H1 (cell line): ENCODE results near the gene TRIM44. TPM values are rescaled to one million over a fixed set of nuclear protein-coding genes. Genes with fewer than 3 reads are reported as not detected.

Source experiments
- CTCF ChIA-PET: fragments of 300-600 bp; sonication (Branson Sonifier 250); formaldehyde crosslinking; loops from one replicate; lab custom pipeline; 2021; ENCODE audit not compliant: partially characterized antibody; lab: Charles Lee
- POLR2A ChIA-PET: fragments of 300-600 bp; sonication (Branson Sonifier 250); formaldehyde crosslinking; loops from one replicate; lab custom pipeline; 2021; ENCODE audit warnings: inconsistent platforms; ENCODE audit not compliant: partially characterized antibody; lab: Charles Lee
- DNase-seq, 2 experiments: peaks; one replicate each; pipeline versions ENCODE4 v3.0.0 to v3.0.0-alpha.2; 2010 to 2022; ENCODE audit warnings: low spot score in 2 of 2, low read depth in 1 of 2, mixed read lengths in 1 of 2
- FAIRE-seq: peaks from 2 replicates; lab custom pipeline; 2011; peaks lifted over from hg19 to GRCh38; lab: Jason Lieb, UNC
- H2AFZ ChIP-seq: 2 replicates; pipeline ENCODE4 v1.8.1; 2012; ENCODE audit warnings: low read length, inconsistent platforms
- H2AK5ac ChIP-seq: 2 replicates; pipeline ENCODE4 v1.6.1; 2013; ENCODE audit warnings: low read depth, low read length
- H2BK120ac ChIP-seq: replicated peaks from 2 replicates; pipeline ENCODE3; 2013; ENCODE audit warnings: low read depth, low read length, inconsistent platforms
- H2BK12ac ChIP-seq: 2 replicates; pipeline ENCODE4 v1.6.1; 2013; ENCODE audit warnings: low read depth, low read length
- H2BK15ac ChIP-seq: 2 replicates; pipeline ENCODE4 v1.6.1; 2013; ENCODE audit warnings: low read length
- H2BK20ac ChIP-seq: 2 replicates; pipeline ENCODE4 v1.6.1; 2013; ENCODE audit warnings: low read length
- H2BK5ac ChIP-seq: 2 replicates; pipeline ENCODE4 v1.6.1; 2013; ENCODE audit warnings: low read depth, low read length
- H3K14ac ChIP-seq: 2 replicates; pipeline ENCODE4 v1.6.1; 2013; ENCODE audit warnings: inconsistent platforms; ENCODE audit not compliant: insufficient read length
- H3K18ac ChIP-seq: 2 replicates; pipeline ENCODE4 v1.6.1; 2013; ENCODE audit warnings: low read length; ENCODE audit errors: extremely low read depth
- H3K23ac ChIP-seq: 2 replicates; pipeline ENCODE4 v1.6.1; 2013; ENCODE audit warnings: inconsistent platforms; ENCODE audit not compliant: insufficient read length
- H3K23me2 ChIP-seq: 2 replicates; pipeline ENCODE4 v1.6.1; 2013; ENCODE audit warnings: low read depth, low read length
- H3K27ac ChIP-seq: 2 replicates; pipeline ENCODE4 v1.6.1; 2011; ENCODE audit warnings: low read depth, low read length, inconsistent platforms
- H3K27me3 ChIP-seq, 4 experiments: replicated peaks in 1 of 4; 1 replicate in 1 of 4; 2 replicates in 3 of 4; pipeline versions ENCODE4 v1.6.1 to v1.8.1; 2011 to 2013; ENCODE audit warnings: low read length in 3 of 4, mild to moderate bottlenecking in 3 of 4, inconsistent platforms in 2 of 4, mixed read lengths in 2 of 4, moderate library complexity in 1 of 4; ENCODE audit not compliant: control insufficient read depth in 3 of 4, insufficient read depth in 3 of 4; ENCODE audit errors: extremely low read depth in 1 of 4
- H3K36me3 ChIP-seq, 4 experiments: 2 replicates each; pipeline versions ENCODE4 v1.6.1 to v1.8.1; 2011 to 2013; ENCODE audit warnings: mild to moderate bottlenecking in 4 of 4, low read length in 3 of 4, moderate library complexity in 2 of 4, control low read depth in 1 of 4, inconsistent platforms in 1 of 4; ENCODE audit not compliant: insufficient read depth in 4 of 4, control insufficient read depth in 2 of 4
- H3K4ac ChIP-seq: replicated peaks from 2 replicates; pipeline ENCODE3; 2013; ENCODE audit warnings: low read length, low read depth, mixed read lengths, inconsistent platforms; ENCODE audit not compliant: insufficient read length
- H3K4me1 ChIP-seq, 4 experiments: replicated peaks in 1 of 4; 1 replicate in 1 of 4; 2 replicates in 3 of 4; pipeline versions ENCODE4 v1.6.1 to v1.8.1; 2011 to 2013; ENCODE audit warnings: low read length in 3 of 4, inconsistent platforms in 2 of 4, mixed read lengths in 1 of 4; ENCODE audit not compliant: insufficient read depth in 4 of 4, control insufficient read depth in 3 of 4
- H3K4me2 ChIP-seq, 2 experiments: 2 replicates each; pipeline versions ENCODE4 v1.6.1 to v1.8.1; 2011 to 2013; ENCODE audit warnings: low read depth in 2 of 2, low read length in 2 of 2, control low read depth in 1 of 2, inconsistent platforms in 1 of 2, mild to moderate bottlenecking in 1 of 2; ENCODE audit not compliant: insufficient read depth in 1 of 2
- H3K4me3 ChIP-seq, 4 experiments: fragments of 200-600, 300-600 bp in 1 of 4; sonication (generic), shearing (Covaris generic), sonication (Bioruptor Twin) in 1 of 4; 2 replicates each; pipeline versions ENCODE4 v1.5.1 to v1.8.1; 2011 to 2016; ENCODE audit warnings: low read length in 4 of 4, low read depth in 3 of 4, control low read depth in 2 of 4, inconsistent platforms in 2 of 4, mild to moderate bottlenecking in 2 of 4, mixed read lengths in 1 of 4, moderate library complexity in 1 of 4; ENCODE audit not compliant: insufficient read depth in 2 of 4; ENCODE audit errors: extremely low read depth in 1 of 4
- H3K56ac ChIP-seq: replicated peaks from 2 replicates; pipeline ENCODE3; 2013; ENCODE audit warnings: low read depth, mild to moderate bottlenecking, mixed read lengths, low read length, inconsistent platforms; ENCODE audit not compliant: insufficient read length
- H3K79me1 ChIP-seq: 2 replicates; pipeline ENCODE4 v1.6.1; 2013; ENCODE audit warnings: low read depth, low read length, control low read depth
- H3K79me2 ChIP-seq, 2 experiments: 2 replicates each; pipeline versions ENCODE4 v1.6.1 to v1.8.1; 2012 to 2013; ENCODE audit warnings: low read length in 2 of 2, mild to moderate bottlenecking in 2 of 2, inconsistent platforms in 1 of 2; ENCODE audit not compliant: insufficient read depth in 2 of 2, control insufficient read depth in 1 of 2
- H3K9ac ChIP-seq, 4 experiments: replicated peaks in 1 of 4; 1 replicate in 1 of 4; 2 replicates in 3 of 4; pipeline versions ENCODE4 v1.6.1 to v1.8.1; 2011 to 2013; ENCODE audit warnings: low read depth in 3 of 4, low read length in 3 of 4, control low read depth in 2 of 4, mild to moderate bottlenecking in 2 of 4, moderate library complexity in 2 of 4, inconsistent platforms in 1 of 4; ENCODE audit errors: extremely low read depth in 1 of 4
- H3K9me3 ChIP-seq, 2 experiments: 2 replicates each; pipeline versions ENCODE4 v1.6.1 to v1.8.1; 2012 to 2013; ENCODE audit warnings: mild to moderate bottlenecking in 2 of 2, moderate library complexity in 2 of 2, control low read depth in 1 of 2, inconsistent platforms in 1 of 2, low read depth in 1 of 2, low read length in 1 of 2, mixed read lengths in 1 of 2; ENCODE audit not compliant: insufficient read depth in 2 of 2
- H4K20me1 ChIP-seq, 2 experiments: replicated peaks in 1 of 2; 2 replicates each; pipeline versions ENCODE3 to v1.8.1; 2011 to 2013; ENCODE audit warnings: inconsistent platforms in 2 of 2, low read length in 2 of 2, mild to moderate bottlenecking in 1 of 2; ENCODE audit not compliant: insufficient read depth in 2 of 2, control insufficient read depth in 1 of 2
- H4K5ac ChIP-seq: 2 replicates; pipeline ENCODE4 v1.6.1; 2013; ENCODE audit warnings: low read length, low read depth, mixed read lengths, inconsistent platforms; ENCODE audit not compliant: insufficient read length
- H4K8ac ChIP-seq: 2 replicates; pipeline ENCODE4 v1.8.0; 2013; ENCODE audit warnings: mild to moderate bottlenecking, moderate library complexity, low read length, inconsistent platforms; ENCODE audit not compliant: insufficient read depth; ENCODE audit errors: extremely low read depth
- H4K91ac ChIP-seq: replicated peaks from 2 replicates; pipeline ENCODE3; 2013; ENCODE audit warnings: low read length, mixed read lengths, inconsistent platforms; ENCODE audit not compliant: insufficient read length
- BCL11A ChIP-seq, 2 experiments: IDR thresholded peaks; one replicate each; pipeline ENCODE4 v1.6.1; 2011; ENCODE audit warnings: low read depth in 2 of 2, low read length in 2 of 2, mild to moderate bottlenecking in 2 of 2
- BRCA1 ChIP-seq: IDR thresholded peaks from 2 replicates; pipeline ENCODE4 v1.6.1; 2012; ENCODE audit warnings: low read depth, low read length, improper control_type of control experiment
- CBX5 ChIP-seq: fragments of 300-800, 300-1000 bp; sonication (generic); IDR thresholded peaks from 2 replicates; pipeline ENCODE4 v1.7.1; 2016; ENCODE audit warnings: antibody characterized with exemption, low read length, low read depth
- EZH2 ChIP-seq: fragments of 200-600 bp; sonication (generic); IDR thresholded peaks from 2 replicates; pipeline ENCODE4 v1.7.1; 2012; ENCODE audit warnings: low read depth, mild to moderate bottlenecking, moderate library complexity, low read length, inconsistent platforms; ENCODE audit not compliant: severe bottlenecking
- FOSL1 ChIP-seq: IDR thresholded peaks from 2 replicates; pipeline ENCODE4 v1.6.1; 2011; ENCODE audit warnings: mild to moderate bottlenecking, low read depth, low read length, moderate library complexity; ENCODE audit not compliant: insufficient read depth
- KDM1A ChIP-seq: fragments of 200-600, 300-600 bp; sonication (generic); IDR thresholded peaks from 2 replicates; pipeline ENCODE4 v1.7.1; 2016; ENCODE audit warnings: mild to moderate bottlenecking, low read length, borderline replicate concordance
- KDM4A ChIP-seq: IDR thresholded peaks from one replicate; pipeline ENCODE4 v1.7.1; 2012; ENCODE audit warnings: low read depth, mild to moderate bottlenecking, moderate library complexity, low read length, inconsistent platforms; ENCODE audit not compliant: severe bottlenecking
- MAFK ChIP-seq: IDR thresholded peaks from 2 replicates; pipeline ENCODE4 v1.6.1; 2012; ENCODE audit warnings: low read depth, mild to moderate bottlenecking, improper control_type of control experiment, low read length
- POLR2AphosphoS5 ChIP-seq: IDR thresholded peaks from 2 replicates; pipeline ENCODE4 v1.6.1; 2011; ENCODE audit warnings: low read depth, low read length
- SP1 ChIP-seq: IDR thresholded peaks from 2 replicates; pipeline ENCODE4 v1.6.1; 2011; ENCODE audit warnings: low read depth, low read length
- SP4 ChIP-seq: IDR thresholded peaks from 2 replicates; pipeline ENCODE4 v1.6.1; 2012; ENCODE audit warnings: low read length, inconsistent platforms
- SRF ChIP-seq: IDR thresholded peaks from 2 replicates; pipeline ENCODE4 v1.6.1; 2011; ENCODE audit warnings: mild to moderate bottlenecking, low read depth, low read length, moderate library complexity
- TAF1 ChIP-seq: IDR thresholded peaks from 2 replicates; pipeline ENCODE4 v1.6.1; 2011; ENCODE audit warnings: mild to moderate bottlenecking, low read depth, low read length
- TAF7 ChIP-seq: optimal IDR thresholded peaks from 2 replicates; pipeline ENCODE3; 2011; ENCODE audit warnings: low read depth, mild to moderate bottlenecking, inconsistent platforms, low read length, moderate library complexity, borderline replicate concordance
- WGBS, 2 experiments: shearing (Covaris generic) in 1 of 2; methylation state at CpG; one replicate each; pipeline versions ENCODE4 v1.1.6 to v1.1.7; 2013 to 2015; ENCODE audit warnings: low lambda C conversion rate in 2 of 2, mixed read lengths in 2 of 2, inconsistent platforms in 1 of 2, low coverage in 1 of 2, missing lambda C conversion rate in 1 of 2; ENCODE audit not compliant: insufficient replicate concordance in 2 of 2, insufficient coverage in 1 of 2, insufficient read length in 1 of 2; ENCODE audit errors: extremely low coverage in 1 of 2, missing lambda C conversion rate in 1 of 2; 5-methylcytosine and 5-hydroxymethylcytosine counted together
- polyA plus RNA-seq, 7 experiments: library from polyadenylated mRNA; depleted of rRNA in 3 of 7; stranded (reverse) in 5 of 7; unstranded in 2 of 7; fragments of >200 nt in 5 of 7; fragments of 200-250 nt in 2 of 7; gene quantifications; 1 replicate in 5 of 7; 2 replicates in 1 of 7; 4 replicates in 1 of 7; pipeline versions ENCODE4 v1.2.1 to v1.2.3, GENCODE V29; 2011 to 2013; ENCODE audit warnings: missing spikeins in 2 of 7, mixed read lengths in 2 of 7
- total RNA-seq: library from RNA; stranded (reverse); fragmentation: NEBNext Ultra II Directional; extraction: Animal tissue kit (Norgen Biotek cat#: 25700); gene quantifications from 2 replicates; pipeline ENCODE4 v1.2.1, GENCODE V29; 2021

TRIM44 gene
- total and polyA plus RNA-seq, 2 of the 8 experiments (the other 6 are each of a cell fraction or from before 2014, with no cell fraction given): 13.9 to 34.4 TPM

DNA sequence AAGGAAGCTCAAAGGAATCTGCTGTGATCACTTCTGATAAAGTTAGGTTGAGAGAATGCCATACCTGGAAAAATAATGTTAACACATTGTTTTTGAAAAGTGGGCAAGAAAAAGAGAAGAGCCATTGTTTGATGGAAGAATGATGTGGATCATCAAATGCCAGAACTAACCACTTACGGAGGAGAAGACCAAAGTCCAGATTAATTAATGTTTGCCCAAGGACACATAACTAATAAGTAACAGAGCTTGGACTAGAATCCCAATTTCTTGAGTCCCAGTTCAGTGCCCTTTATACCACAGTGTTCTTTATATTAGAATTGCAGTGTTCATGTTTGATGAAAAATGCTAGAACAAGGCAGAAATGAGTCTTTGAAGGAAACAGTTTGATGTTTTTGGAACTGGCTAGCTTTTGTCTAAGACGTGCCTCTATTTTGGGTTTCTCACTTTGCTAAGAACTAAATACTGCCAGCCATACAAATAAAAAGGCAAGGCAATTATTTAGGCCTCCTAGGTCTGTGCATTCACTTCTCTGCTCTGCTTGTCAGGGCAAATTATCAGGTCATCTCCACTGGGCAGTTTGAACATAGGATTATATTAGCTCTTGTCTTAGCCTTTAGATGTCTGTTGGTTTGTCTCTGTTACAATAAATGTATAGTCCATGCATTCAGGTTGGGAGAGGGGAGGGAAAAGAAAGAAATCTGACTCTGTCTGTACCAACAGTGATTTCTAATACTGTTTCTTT lies 72.3 kb downstream of the TRIM44 start:
- no peak overlapping the region for H3K9ac ChIP-seq
- no peak overlapping the region for H2BK5ac ChIP-seq
- H3K14ac ChIP-seq: no peak overlapping the region
- no peak for DNase-seq
- H3K9me3 ChIP-seq: peaks cover 5 to 6% of the 10 kb centered on the region in 2 experiments; a peak in 1 of 4 replicates
- H3K27ac ChIP-seq: no peak overlapping the region
- 93% methylated on average over 2 of the region's 2 CpGs; no CpG with 5 or more reads in 1 of the 2 experiments for WGBS, 2 experiments
- H3K23me2 ChIP-seq: no peaks in the 10 kb centered on the region
- no peak overlapping the region for H2AFZ ChIP-seq
- H3K23ac ChIP-seq: no peak overlapping the region
- POLR2A ChIA-PET: no interaction called here
- H2BK120ac ChIP-seq: no peak overlapping the region
- H4K20me1 ChIP-seq: no peaks in the 10 kb centered on the region
- no peak overlapping the region for H3K56ac ChIP-seq
- no peak overlapping the region for H3K4ac ChIP-seq
- no peak overlapping the region for H2BK15ac ChIP-seq
- no peak overlapping the region for H2AK5ac ChIP-seq
- H4K8ac ChIP-seq: no peak overlapping the region
- no peak overlapping the region for H2BK12ac ChIP-seq
- H4K91ac ChIP-seq: no peak overlapping the region
- FAIRE-seq: no peak
- no peaks in the 10 kb centered on the region for H3K79me2 ChIP-seq
- no peaks in the 10 kb centered on the region for H3K79me1 ChIP-seq
- H3K36me3 ChIP-seq: peaks cover 0 to 4% (median under 1%) of the 10 kb centered on the region in 4 experiments; a peak in 2 of 8 replicates
- H4K5ac ChIP-seq: no peak overlapping the region
- CTCF ChIA-PET: interaction anchor here (0.6 to 1.4 kb wide), 8 partner anchors 10 to 335 kb away, joined by 3 to 8 read pairs (median 4); no protein-coding TSS in a partner anchor
- no peaks in the 10 kb centered on the region; a peak in 1 of 7 replicates for H3K4me1 ChIP-seq
- H3K4me3 ChIP-seq: no peak overlapping the region
- no peak overlapping the region for H3K4me2 ChIP-seq
- H3K18ac ChIP-seq: no peak overlapping the region
- no peak overlapping the region for H2BK20ac ChIP-seq
- no peaks in the 10 kb centered on the region for H3K27me3 ChIP-seq
- TF ChIP-seq KDM4A (no peak), SRF (no peak), SP1 (no peak), SP4 (no peak), FOSL1 (no peak), EZH2 (no peak), TAF1 (no peak), CBX5 (no peak), BRCA1 (no peak), KDM1A (no peak), TAF7 (no peak), MAFK (no peak), BCL11A (IDR thresholded peaks at IDR 0.05; ENCODE audit: low read depth in 2 of 2, low read length in 2 of 2) (no peak), POLR2AphosphoS5 (no peak)
